Measurements from ENCODE around the gene RPS14. TPM values are rescaled to one million over a fixed set of nuclear protein-coding genes. Genes with fewer than 3 reads are reported as not detected.
"Not testable (repeated sequence)": the region's sequence is repeated elsewhere in the genome, so short reads cannot be mapped to it uniquely, and the experiment has no call there.

The RPS14 gene
- polyA plus RNA-seq, 3 donors = 1,933 to 2,379 (median 2,065) TPM

GRCh38 chr5:150434464-150434863, 15.1 kb downstream of the RPS14 start:
- DNase-seq = no peak

- no peak for DNase-seq
Observed at GRCh38 chr5:150431574-150431973, 18.0 kb downstream of the RPS14 start.

GRCh38 chr5:150431048-150431447, 18.5 kb downstream of the RPS14 start:
- no peak for DNase-seq

GRCh38 chr5:150429410-150429873, 20.1 kb downstream of the RPS14 start:
- DNase-seq = no peak

GRCh38 chr5:150428978-150429377, 20.6 kb downstream of the RPS14 start:
- no peak for DNase-seq

- no peak for DNase-seq
Observed at GRCh38 chr5:150428106-150428876, 21.2 kb downstream of the RPS14 start.

GRCh38 chr5:150426165-150426564, 23.4 kb downstream of the RPS14 start:
- not testable (repeated sequence) for DNase-seq

GRCh38 chr5:150422758-150423157, 26.8 kb downstream of the RPS14 start:
- DNase-seq = no peak

GRCh38 chr5:150422075-150422474, 27.5 kb downstream of the RPS14 start:
- no peak for DNase-seq

GRCh38 chr5:150419630-150420270, 29.8 kb downstream of the RPS14 start:
- DNase-seq = no peak

- not testable (repeated sequence) for DNase-seq
Observed at GRCh38 chr5:150413902-150414790, 35.4 kb downstream of the RPS14 start.

- DNase-seq = no peak
Observed at GRCh38 chr5:150413176-150413901, 36.2 kb downstream of the RPS14 start.

GRCh38 chr5:150412319-150413175, 37.0 kb downstream of the RPS14 start, which contains the start of gene CD74:
Gene CD74 (minus strand): TSS chr5:150412910. CDS start chr5:150412749, 161 bp downstream.
- DNase-seq = peak; percentile 78

- DNase-seq = no peak
Observed at GRCh38 chr5:150411245-150411979, 38.1 kb downstream of the RPS14 start.

GRCh38 chr5:150410524-150411244, 38.9 kb downstream of the RPS14 start:
- peak; percentile 79 for DNase-seq

- peak; percentile 86 for DNase-seq
Observed at GRCh38 chr5:150409638-150410523, 39.7 kb downstream of the RPS14 start.

GRCh38 chr5:150408231-150408943, 41.2 kb downstream of the RPS14 start:
- DNase-seq = no peak
